Left ventricle myocardium superior (tissue), 1 donor: ENCODE results near the gene WNT4. TPM values are rescaled to one million over a fixed set of nuclear protein-coding genes. Genes with fewer than 3 reads are reported as not detected.

Experiments used
- ATAC-seq: fragments of 200-7000 bp; cut with Tn5 transposase; one replicate; pipeline ENCODE4 v1.9.1; 2020; ENCODE audit warnings: mild to moderate bottlenecking, moderate library complexity
- DNase-seq: peaks from one replicate; pipeline ENCODE4 v3.0.0-alpha.2; 2020
- intact Hi-C: fragments of 100-400 bp; cut with micrococcal nuclease; formaldehyde crosslinking; loops from one replicate; pipeline ENCODE4 v1.11.0; 2022
- total RNA-seq: library from RNA; stranded (reverse); fragmentation: NEBNext Ultra II Directional; extraction: Animal tissue kit (Norgen Biotek cat#: 25700); gene quantifications from one replicate; pipeline ENCODE4 v1.2.1, GENCODE V29; 2021
- donor health status: DM: no; HTN: yes; CAD: no; lungs with severe emphysema.

Gene WNT4
- total RNA-seq, 1 donor from 2014 or later: 0.05 TPM

GRCh38 chr1:22164841-22165808, 22.2 kb upstream of the WNT4 start:
- intact Hi-C loops: no loop called here
- ATAC-seq (no peak), DNase-seq (no peak)

- DNase-seq: no peak
- intact Hi-C loops: no loop called here
- no peak for ATAC-seq
Measured at GRCh38 chr1:22163564-22163963, 20.7 kb upstream of the WNT4 start.

GRCh38 chr1:22163137-22163536, 20.2 kb upstream of the WNT4 start:
- ATAC-seq (no peak), DNase-seq (no peak)
- intact Hi-C loops: no loop called here

GRCh38 chr1:22159891-22160290, 17.0 kb upstream of the WNT4 start:
- no peak for DNase-seq
- ATAC-seq: no peak
- intact Hi-C loops: no loop called here

- no peak for ATAC-seq
- no peak for DNase-seq
- intact Hi-C loops: no loop called here
Measured at GRCh38 chr1:22158654-22159053, 15.8 kb upstream of the WNT4 start.

- intact Hi-C loops: no loop called here
- ATAC-seq: no peak
- no peak for DNase-seq
Measured at GRCh38 chr1:22157359-22157966, 14.6 kb upstream of the WNT4 start.

GRCh38 chr1:22155517-22155916, 12.6 kb upstream of the WNT4 start:
- no peak for DNase-seq
- no peak for ATAC-seq
- intact Hi-C loops: no loop called here

- ATAC-seq: no peak
- intact Hi-C loops: no loop called here
- DNase-seq: no peak
Measured at GRCh38 chr1:22154626-22155025, 11.7 kb upstream of the WNT4 start.

GRCh38 chr1:22153660-22154437, 11.0 kb upstream of the WNT4 start:
- DNase-seq (no peak), ATAC-seq (no peak)
- intact Hi-C loops: no loop called here

GRCh38 chr1:22150923-22151322, 8.0 kb upstream of the WNT4 start:
- ATAC-seq (no peak), DNase-seq (no peak)
- intact Hi-C loops: no loop called here

GRCh38 chr1:22142315-22143064, 407 bp downstream of the WNT4 start:
- peak; percentile 46 for DNase-seq
- intact Hi-C loops: no loop called here
- peak; percentile 53 for ATAC-seq

GRCh38 chr1:22141554-22142314, 1.2 kb downstream of the WNT4 start:
- DNase-seq (no peak), ATAC-seq (no peak)
- intact Hi-C loops: no loop called here

GRCh38 chr1:22140694-22141093, 2.2 kb downstream of the WNT4 start:
- ATAC-seq (no peak), DNase-seq (no peak)
- intact Hi-C loops: no loop called here

- intact Hi-C loops: no loop called here
- ATAC-seq (no peak), DNase-seq (no peak)
Measured at GRCh38 chr1:22139817-22140216, 3.1 kb downstream of the WNT4 start.

- intact Hi-C loops: no loop called here
- DNase-seq: no peak
- ATAC-seq: no peak
Measured at GRCh38 chr1:22139066-22139594, 3.8 kb downstream of the WNT4 start.

GRCh38 chr1:22137004-22137720, 5.7 kb downstream of the WNT4 start:
- DNase-seq (no peak), ATAC-seq (no peak)
- intact Hi-C loops: no loop called here

- ATAC-seq (no peak), DNase-seq (no peak)
- intact Hi-C loops: no loop called here
Measured at GRCh38 chr1:22133931-22134324, 9.0 kb downstream of the WNT4 start.
